ENCODE measurements around the gene HES1. TPM values are rescaled to one million over a fixed set of nuclear protein-coding genes. Genes with fewer than 3 reads are reported as not detected.

Gene HES1
- total RNA-seq, 6 experiments from 2014 or later = 12.9 to 40.3 (median 23.4) TPM

- WGBS (ENCODE audit: insufficient coverage, low coverage, low lambda C conversion rate, missing lambda C conversion rate) = 81% methylated on average over 12 of the region's 13 CpGs
- H3K4me1 ChIP-seq = peaks cover 0 to 9% (median 0%) of the 10 kb centered on the region in 4 donors
- H3K9me3 ChIP-seq = no peaks in the 10 kb centered on the region
- DNase-seq (no peak), ATAC-seq (peak in 1 of 4 donors; percentile 40)
- no peak overlapping the region for H3K4me3 ChIP-seq
- TF ChIP-seq POLR2A (IDR thresholded peaks at IDR 0.05) (no peak), CTCF (IDR thresholded peaks at IDR 0.05) (no peak)
- H3K36me3 ChIP-seq = no peaks in the 10 kb centered on the region
- H3K27ac ChIP-seq = no peak overlapping the region
- no peaks in the 10 kb centered on the region for H3K27me3 ChIP-seq
- intact Hi-C loops (cut with DNase I) = no loop called here
Observed at GRCh38 chr3:194120789-194121770, 14.9 kb upstream of the HES1 start.

GRCh38 chr3:194121891-194122631 lies 13.9 kb upstream of the HES1 start:
- Histone ChIP-seq H3K27ac (no peak overlapping the region), H3K27me3 (no peaks in the 10 kb centered on the region), H3K4me1 (peaks cover 0 to 6% (median 0%) of the 10 kb centered on the region in 4 donors), H3K4me3 (no peak overlapping the region), H3K36me3 (no peaks in the 10 kb centered on the region), H3K9me3 (no peaks in the 10 kb centered on the region)
- ATAC-seq = peak in 1 of 4 donors; percentile 70
- 61% methylated on average over 7 of the region's 8 CpGs for WGBS (ENCODE audit: insufficient coverage, low coverage, low lambda C conversion rate, missing lambda C conversion rate)
- no peak for DNase-seq
- intact Hi-C loops (cut with DNase I) = no loop called here
- TF ChIP-seq CTCF (IDR thresholded peaks at IDR 0.05) = no peak
- no peak for TF ChIP-seq POLR2A (IDR thresholded peaks at IDR 0.05)

DNA sequence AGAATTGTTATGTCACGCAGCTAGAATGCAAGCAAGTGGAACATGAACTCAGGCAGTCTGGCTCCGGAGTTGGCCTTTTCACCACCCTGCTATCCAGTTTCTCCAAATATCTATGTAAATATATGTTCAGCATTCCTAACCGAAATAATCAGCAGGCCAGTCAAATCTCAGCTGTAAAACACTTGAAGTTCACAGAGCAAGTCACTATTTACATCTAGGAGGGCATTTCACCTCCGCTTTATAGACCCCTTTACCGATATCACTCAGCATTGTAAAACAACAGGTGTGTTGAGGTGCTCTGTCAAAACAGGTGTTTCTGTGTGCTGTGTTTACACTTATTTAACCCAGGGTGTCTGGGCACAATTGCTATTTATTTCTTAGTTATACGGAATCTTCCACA lies 12.2 kb upstream of the HES1 start:
- Histone ChIP-seq H3K4me1 (no peaks in the 10 kb centered on the region), H3K9me3 (no peaks in the 10 kb centered on the region), H3K27me3 (no peaks in the 10 kb centered on the region), H3K36me3 (no peaks in the 10 kb centered on the region), H3K27ac (no peak overlapping the region), H3K4me3 (no peak overlapping the region)
- intact Hi-C loops (cut with DNase I) = no loop called here
- TF ChIP-seq CTCF (IDR thresholded peaks at IDR 0.05) (no peak), POLR2A (IDR thresholded peaks at IDR 0.05) (no peak)
- WGBS (ENCODE audit: insufficient coverage, low coverage, low lambda C conversion rate, missing lambda C conversion rate) = 94% methylated on average over 6 of the region's 6 CpGs
- DNase-seq (no peak), ATAC-seq (no peak)

DNA sequence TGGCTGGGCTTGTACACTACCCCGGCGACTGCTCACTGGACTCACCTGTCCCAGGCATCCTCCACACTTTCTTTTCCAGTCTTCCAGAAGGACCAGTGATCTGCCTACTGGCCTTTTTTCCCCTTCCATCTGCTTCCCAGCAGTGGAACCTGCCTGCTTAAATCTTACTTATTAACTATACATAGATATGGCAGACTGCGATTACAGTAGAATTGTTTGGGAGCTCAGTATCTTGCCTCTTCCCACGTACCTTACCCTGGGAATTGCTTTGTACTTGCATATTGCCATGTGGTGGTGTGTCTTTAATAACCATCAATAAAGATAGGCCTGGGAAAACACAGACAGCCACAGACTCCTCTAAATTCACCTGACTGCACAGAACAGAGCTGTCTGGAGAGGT lies 11.8 kb upstream of the HES1 start:
- no peaks in the 10 kb centered on the region for H3K9me3 ChIP-seq
- no peak overlapping the region for H3K27ac ChIP-seq
- DNase-seq = no peak
- no peak for ATAC-seq
- WGBS (ENCODE audit: insufficient coverage, low coverage, low lambda C conversion rate, missing lambda C conversion rate) = 75% methylated on average over 1 of the region's 4 CpGs
- H3K36me3 ChIP-seq = no peaks in the 10 kb centered on the region
- TF ChIP-seq POLR2A (IDR thresholded peaks at IDR 0.05) = no peak
- no peak for TF ChIP-seq CTCF (IDR thresholded peaks at IDR 0.05)
- intact Hi-C loops (cut with DNase I) = no loop called here
- H3K4me1 ChIP-seq = peaks cover 0 to 2% (median under 1%) of the 10 kb centered on the region in 4 donors
- H3K27me3 ChIP-seq = no peaks in the 10 kb centered on the region
- H3K4me3 ChIP-seq = no peak overlapping the region

Data from right lobe of liver (tissue), 6 donors.